ENCODE results near the gene KPNA3.

GRCh38 chr13:49827336-49827735 is 34.9 kb upstream of the KPNA3 start:
- TF ChIP-seq CTCF (IDR thresholded peaks at IDR 0.05; ENCODE audit: low read depth, low read length) (no peak), EZH2phosphoT487 (IDR thresholded peaks at IDR 0.05; ENCODE audit: low read depth) (no peak)
